Endothelial cell of umbilical vein (primary cell): ENCODE data around the gene COL23A1. TPM values are rescaled to one million over a fixed set of nuclear protein-coding genes. Genes with fewer than 3 reads are reported as not detected.

Experiments used
- BruUV-seq: library from RNA; stranded (reverse); fragments of 400-500 nt; replicated peaks from 2 replicates; lab custom pipeline; 2021; lab: Mats Ljungman, UMichigan
- CTCF ChIA-PET: fragments of 300-600, 350-600 bp; sonication (Branson Sonifier 250); formaldehyde crosslinking; loops from one replicate; lab custom pipeline; 2021; ENCODE audit warnings: antibody characterized with exemption, inconsistent platforms; lab: Charles Lee
- POLR2A ChIA-PET: fragments of 300-600, 350-600 bp; sonication (Branson Sonifier 250); formaldehyde crosslinking; loops from one replicate; lab custom pipeline; 2021; ENCODE audit warnings: antibody characterized with exemption, inconsistent platforms; lab: Charles Lee
- DNase-seq: peaks from one replicate; pipeline ENCODE4 v3.0.0-alpha.2; 2011; ENCODE audit warnings: low read depth, low spot score
- FAIRE-seq: peaks from 2 replicates; lab custom pipeline; 2011; peaks lifted over from hg19 to GRCh38; lab: Jason Lieb, UNC
- H2AFZ ChIP-seq: 2 replicates; pipeline ENCODE4 v1.6.0; 2012; ENCODE audit warnings: low read depth, low read length, control low read depth, inconsistent platforms
- H3K27ac ChIP-seq: 2 replicates; pipeline ENCODE4 v1.5.1; 2011; ENCODE audit warnings: low read depth, mild to moderate bottlenecking, control low read depth, low read length, moderate library complexity; ENCODE audit not compliant: insufficient read depth
- H3K27me3 ChIP-seq, 2 experiments: 2 replicates each; pipeline versions ENCODE4 v1.6.0 to v1.6.1; 2011; ENCODE audit warnings: low read length in 2 of 2, mixed read lengths in 1 of 2; ENCODE audit not compliant: control insufficient read depth in 2 of 2, insufficient read depth in 2 of 2
- H3K36me3 ChIP-seq, 2 experiments: 2 replicates in 1 of 2; 3 replicates in 1 of 2; pipeline ENCODE4 v1.5.1; 2011; ENCODE audit warnings: low read length in 2 of 2, mild to moderate bottlenecking in 1 of 2, moderate library complexity in 1 of 2; ENCODE audit not compliant: control insufficient read depth in 2 of 2, insufficient read depth in 2 of 2; ENCODE audit errors: extremely low read depth in 1 of 2
- H3K4me1 ChIP-seq: 3 replicates; pipeline ENCODE4 v1.5.1; 2011; ENCODE audit warnings: mild to moderate bottlenecking, low read length; ENCODE audit not compliant: control insufficient read depth, insufficient read depth; ENCODE audit errors: extremely low read depth
- H3K4me2 ChIP-seq: 2 replicates; pipeline ENCODE4 v1.6.1; 2011; ENCODE audit warnings: low read length, control low read depth, mixed read lengths; ENCODE audit not compliant: insufficient read depth
- H3K4me3 ChIP-seq, 3 experiments: fragments of 200-600 bp in 1 of 3; sonication (generic), shearing (Covaris generic) in 1 of 3; replicated peaks in 1 of 3; 2 replicates each; pipeline ENCODE4 v1.5.1; 2011 to 2016; ENCODE audit warnings: control low read depth in 3 of 3, low read length in 3 of 3, mild to moderate bottlenecking in 2 of 3, inconsistent platforms in 1 of 3, low read depth in 1 of 3, moderate library complexity in 1 of 3; ENCODE audit not compliant: insufficient read depth in 1 of 3
- H3K79me2 ChIP-seq: 2 replicates; pipeline ENCODE4 v1.6.0; 2012; ENCODE audit warnings: low read length, inconsistent platforms; ENCODE audit not compliant: control insufficient read depth, insufficient read depth
- H3K9ac ChIP-seq: replicated peaks from 2 replicates; pipeline ENCODE3; 2011; ENCODE audit warnings: low read length, control low read depth; ENCODE audit not compliant: insufficient read depth; ENCODE audit errors: extremely low read depth
- H3K9me1 ChIP-seq: replicated peaks from 3 replicates; pipeline ENCODE4 v1.6.0; 2011; ENCODE audit warnings: mild to moderate bottlenecking, low read length; ENCODE audit not compliant: control insufficient read depth, insufficient read depth; ENCODE audit errors: extremely low read depth
- H3K9me3 ChIP-seq: replicated peaks from 2 replicates; pipeline ENCODE4 v1.5.1; 2012; ENCODE audit warnings: low read length, inconsistent platforms; ENCODE audit not compliant: control insufficient read depth, insufficient read depth
- H4K20me1 ChIP-seq: replicated peaks from 2 replicates; pipeline ENCODE3; 2011; ENCODE audit warnings: mild to moderate bottlenecking, low read length; ENCODE audit not compliant: control insufficient read depth, insufficient read depth; ENCODE audit errors: extremely low read depth
- CTCF ChIP-seq, 2 donors: IDR thresholded peaks; 1 replicate in 1 of 2; 2 replicates in 1 of 2; pipeline ENCODE4 v1.5.1; 2011; ENCODE audit warnings: low read length in 2 of 2, mild to moderate bottlenecking in 2 of 2, moderate library complexity in 2 of 2, control low read depth in 1 of 2, inconsistent platforms in 1 of 2, low read depth in 1 of 2; ENCODE audit not compliant: insufficient read depth in 1 of 2; ENCODE audit errors: extremely low read depth in 1 of 2
- EZH2 ChIP-seq: IDR thresholded peaks from 2 replicates; pipeline ENCODE4 v1.6.1; 2012; ENCODE audit warnings: borderline replicate concordance, low read depth, mild to moderate bottlenecking, moderate library complexity, low read length, inconsistent platforms; ENCODE audit not compliant: severe bottlenecking
- FOS ChIP-seq: IDR thresholded peaks from 2 replicates; pipeline ENCODE4 v1.6.1; 2011; ENCODE audit warnings: mild to moderate bottlenecking, low read length, moderate library complexity, borderline replicate concordance; ENCODE audit not compliant: insufficient read depth
- GATA2 ChIP-seq: IDR thresholded peaks from 2 replicates; pipeline ENCODE4 v1.7.0; 2011; ENCODE audit warnings: low read depth, mild to moderate bottlenecking, moderate library complexity, mixed read lengths, low read length; ENCODE audit not compliant: insufficient read length, insufficient read depth
- JUN ChIP-seq: IDR thresholded peaks from 2 replicates; pipeline ENCODE4 v1.6.1; 2011; ENCODE audit warnings: borderline replicate concordance, low read depth; ENCODE audit not compliant: insufficient read length, insufficient read depth
- MAX ChIP-seq: IDR thresholded peaks from 2 replicates; pipeline ENCODE4 v1.6.1; 2011; ENCODE audit not compliant: insufficient read depth, insufficient read length
- MYC ChIP-seq: IDR thresholded peaks from one replicate; pipeline ENCODE4 v1.6.1; 2011; ENCODE audit warnings: mild to moderate bottlenecking, low read depth, low read length
- POLR2A ChIP-seq: IDR thresholded peaks from 2 replicates; pipeline ENCODE4 v1.6.1; 2012; ENCODE audit warnings: low read depth, mild to moderate bottlenecking, control low read depth, low read length
- POLR2AphosphoS5 ChIP-seq: IDR thresholded peaks from 2 replicates; pipeline ENCODE4 v1.6.1; 2012; ENCODE audit warnings: low read depth, mild to moderate bottlenecking, control low read depth, low read length, moderate library complexity; ENCODE audit not compliant: insufficient read depth
- dilution Hi-C: fragments of 300-500 bp; cut with MboI; formaldehyde crosslinking; loops from one replicate; pipeline ENCODE4 v1.15.0; 2019; ENCODE audit warnings: low sequenced_read_pairs; ENCODE audit not compliant: extremely low pct_ligation_motif_present
- intact Hi-C: fragments of 100-400 bp; cut with micrococcal nuclease; formaldehyde crosslinking; loops from one replicate; pipeline ENCODE4 v1.10.0; 2022
- polyA plus RNA-seq, 4 experiments: library from polyadenylated mRNA; depleted of rRNA in 3 of 4; stranded (reverse) in 3 of 4; unstranded in 1 of 4; fragments of >200 nt; gene quantifications; 2 replicates each; pipeline versions ENCODE4 v1.2.1 to v1.2.3, GENCODE V29; 2011 to 2012; ENCODE audit warnings: missing spikeins in 1 of 4
- total RNA-seq: library from RNA; stranded (reverse); gene quantifications from 2 replicates; pipeline ENCODE4 v1.2.3, GENCODE V29; 2021

COL23A1 gene
- total and polyA plus RNA-seq, 2 donors (not counting 3 experiments of a cell fraction or from before 2014, with no cell fraction given) = not detected

GRCh38 chr5:178247481-178248456 is 342.4 kb downstream of the COL23A1 start:
- DNase-seq = no peak
- Histone ChIP-seq H3K27ac (no peak overlapping the region), H2AFZ (no peak overlapping the region), H3K9ac (no peak overlapping the region), H3K79me2 (no peaks in the 10 kb centered on the region), H3K27me3 (no peaks in the 10 kb centered on the region), H3K4me2 (no peak overlapping the region), H3K36me3 (no peaks in the 10 kb centered on the region), H4K20me1 (no peaks in the 10 kb centered on the region), H3K9me1 (no peaks in the 10 kb centered on the region), H3K4me1 (no peaks in the 10 kb centered on the region), H3K4me3 (no peak overlapping the region), H3K9me3 (no peaks in the 10 kb centered on the region)
- intact Hi-C loops (no loop called here), dilution Hi-C loops (no loop called here)
- TF ChIP-seq MAX (no peak), FOS (no peak), GATA2 (no peak), JUN (no peak), MYC (no peak), CTCF (IDR thresholded peaks at IDR 0.05; ENCODE audit: extremely low read depth in 1 of 2, insufficient read depth in 1 of 2, low read depth in 1 of 2, low read length in 2 of 2) (no peak), EZH2 (no peak), POLR2A (no peak), POLR2AphosphoS5 (no peak)
- FAIRE-seq = no peak
- ChIA-PET POLR2A (interaction anchor here (0.6 kb wide), 1 partner anchor 1508 kb away, joined by 3 read pairs; no protein-coding TSS in a partner anchor), CTCF (interaction anchor here (0.6 to 1.0 kb wide), 2 partner anchors 12 to 13 kb away, joined by 3 to 5 read pairs; no protein-coding TSS in a partner anchor)
- BruUV-seq = no TSS peak
